ENCODE measurements around the gene ELOVL6.

- TF ChIP-seq CTCF (IDR thresholded peaks at IDR 0.05) (no peak), POLR2A (IDR thresholded peaks at IDR 0.05) (no peak), EP300 (IDR thresholded peaks at IDR 0.05) (no peak)
These were observed 47.2 kb upstream of the ELOVL6 start for GRCh38 chr4:110245577-110245976.
